CD14-positive monocyte (primary cell): ENCODE data around the gene DSCAML1. TPM values are rescaled to one million over a fixed set of nuclear protein-coding genes. Genes with fewer than 3 reads are reported as not detected.

ENCODE experiments used
- DNase-seq, 3 donors: peaks; one replicate each; pipeline ENCODE4 v3.0.0-alpha.2; 2011 to 2022
- H2AFZ ChIP-seq: 2 replicates; pipeline ENCODE4 v1.6.0; 2012; ENCODE audit warnings: mild to moderate bottlenecking, low read depth, low read length, inconsistent platforms; ENCODE audit not compliant: insufficient read depth, poor library complexity, severe bottlenecking
- H3K27ac ChIP-seq, 2 donors: 1 replicate in 1 of 2; 2 replicates in 1 of 2; pipeline ENCODE4 v1.5.1; 2012 to 2013; ENCODE audit warnings: low read length in 2 of 2, control low read depth in 1 of 2, inconsistent platforms in 1 of 2, low read depth in 1 of 2, mild to moderate bottlenecking in 1 of 2
- H3K27me3 ChIP-seq, 2 donors: one replicate each; pipeline versions ENCODE4 v1.6.0 to v1.6.1; 2011 to 2013; ENCODE audit warnings: low read length in 2 of 2; ENCODE audit not compliant: control insufficient read depth in 2 of 2, insufficient read depth in 2 of 2
- H3K36me3 ChIP-seq, 2 donors: replicated peaks in 1 of 2; 1 replicate in 1 of 2; 2 replicates in 1 of 2; pipeline versions ENCODE4 v1.5.1 to v1.6.1; 2012 to 2013; ENCODE audit warnings: low read length in 2 of 2, control low read depth in 1 of 2, inconsistent platforms in 1 of 2, mild to moderate bottlenecking in 1 of 2; ENCODE audit not compliant: insufficient read depth in 2 of 2, control insufficient read depth in 1 of 2
- H3K4me1 ChIP-seq, 2 donors: 1 replicate in 1 of 2; 2 replicates in 1 of 2; pipeline versions ENCODE4 v1.5.1 to v1.6.1; 2012 to 2013; ENCODE audit warnings: low read length in 2 of 2, control low read depth in 1 of 2, inconsistent platforms in 1 of 2, mild to moderate bottlenecking in 1 of 2, moderate library complexity in 1 of 2; ENCODE audit not compliant: insufficient read depth in 2 of 2, control insufficient read depth in 1 of 2
- H3K4me2 ChIP-seq: replicated peaks from 2 replicates; pipeline ENCODE3; 2012; ENCODE audit warnings: low read length, moderate library complexity, mild to moderate bottlenecking; ENCODE audit not compliant: poor library complexity, severe bottlenecking; ENCODE audit errors: extremely low read depth
- H3K4me3 ChIP-seq, 3 experiments: fragments of 200-600 bp in 1 of 3; sonication (generic) in 1 of 3; replicated peaks in 1 of 3; 1 replicate in 2 of 3; 2 replicates in 1 of 3; pipeline ENCODE4 v1.5.1; 2011 to 2013; ENCODE audit warnings: low read length in 3 of 3, mild to moderate bottlenecking in 3 of 3, control low read depth in 2 of 3, low read depth in 2 of 3, inconsistent platforms in 1 of 3, moderate library complexity in 1 of 3
- H3K79me2 ChIP-seq: 2 replicates; pipeline ENCODE4 v1.6.0; 2012; ENCODE audit warnings: mild to moderate bottlenecking, control low read depth, inconsistent platforms, low read length, moderate library complexity; ENCODE audit not compliant: insufficient read depth
- H3K9ac ChIP-seq: 2 replicates; pipeline ENCODE4 v1.6.0; 2017; ENCODE audit warnings: low read length, mild to moderate bottlenecking; ENCODE audit not compliant: insufficient read depth, poor library complexity, severe bottlenecking
- H3K9me3 ChIP-seq, 2 donors: replicated peaks in 1 of 2; 1 replicate in 1 of 2; 2 replicates in 1 of 2; pipeline versions ENCODE4 v1.5.1 to v1.6.1; 2012 to 2013; ENCODE audit warnings: low read length in 2 of 2, control low read depth in 1 of 2; ENCODE audit not compliant: control insufficient read depth in 1 of 2, insufficient read depth in 1 of 2
- H4K20me1 ChIP-seq: 2 replicates; pipeline ENCODE4 v1.6.0; 2012; ENCODE audit warnings: mild to moderate bottlenecking, low read length, control low read depth, moderate library complexity; ENCODE audit not compliant: insufficient read depth
- H3K27ac Mint-ChIP-seq, 7 donors: one replicate each; pipeline ENCODE4 v1.8.0; 2020; ENCODE audit warnings: mild to moderate bottlenecking in 7 of 7, mixed read lengths in 7 of 7, moderate library complexity in 6 of 7, inconsistent platforms in 2 of 7
- H3K27me3 Mint-ChIP-seq, 3 donors: one replicate each; pipeline ENCODE4 v1.8.0; 2021 to 2022; ENCODE audit warnings: low read depth in 3 of 3, mild to moderate bottlenecking in 3 of 3, mixed read lengths in 3 of 3, moderate library complexity in 3 of 3, inconsistent platforms in 1 of 3
- H3K36me3 Mint-ChIP-seq, 2 donors: one replicate each; pipeline ENCODE4 v1.8.0; 2020; ENCODE audit warnings: mixed read lengths in 2 of 2, inconsistent platforms in 1 of 2, mild to moderate bottlenecking in 1 of 2
- H3K4me1 Mint-ChIP-seq: one replicate; pipeline ENCODE4 v1.8.0; 2020; ENCODE audit warnings: mild to moderate bottlenecking, mixed read lengths
- H3K4me3 Mint-ChIP-seq, 2 donors: one replicate each; pipeline ENCODE4 v1.8.0; 2020; ENCODE audit warnings: mild to moderate bottlenecking in 2 of 2, mixed read lengths in 2 of 2, moderate library complexity in 1 of 2
- H3K9me3 Mint-ChIP-seq, 7 donors: one replicate each; pipeline ENCODE4 v1.8.0; 2020 to 2022; ENCODE audit warnings: mixed read lengths in 7 of 7, mild to moderate bottlenecking in 6 of 7, moderate library complexity in 6 of 7, inconsistent platforms in 2 of 7
- WGBS: methylation state at CpG from one replicate; pipeline ENCODE4 v1.1.5; 2013; ENCODE audit warnings: missing lambda C conversion rate; ENCODE audit not compliant: insufficient coverage; 5-methylcytosine and 5-hydroxymethylcytosine counted together
- intact Hi-C, 2 donors: fragments of 100-400 bp; cut with micrococcal nuclease; formaldehyde crosslinking; loops; one replicate each; pipeline versions ENCODE4 v1.15.0 to v1.15.1; 2023
- polyA plus RNA-seq, 3 donors: library from polyadenylated mRNA; depleted of rRNA in 1 of 3; unstranded in 2 of 3; stranded (reverse) in 1 of 3; fragments of 300-500 nt in 2 of 3; fragments of >200 nt in 1 of 3; fragmentation: Illumina TruSeq in 2 of 3; gene quantifications; 1 replicate in 2 of 3; 2 replicates in 1 of 3; pipeline ENCODE4 v1.2.3, GENCODE V29; 2012 to 2021
- TF ChIP-seq, protein P1 (sequence below): fragments of 200-600 bp; IDR thresholded peaks from one replicate; pipeline ENCODE4 v1.8.0; 2022; ENCODE audit warnings: antibody characterized with exemption, mild to moderate bottlenecking

The DSCAML1 gene
- polyA plus RNA-seq, 3 donors = not detected

GRCh38 chr11:117750357-117750756 lies 46.7 kb downstream of the DSCAML1 start:
- DNase-seq = no peak
- no peak overlapping the region for H3K4me2 ChIP-seq
- Mint-ChIP-seq H3K27me3 (peaks cover 4 to 6% (median 4%) of the 10 kb centered on the region in 3 donors), H3K36me3 (no peaks in the 10 kb centered on the region), H3K9me3 (peaks cover 0 to 1% (median 0%) of the 10 kb centered on the region in 7 donors), H3K4me3 (no peak overlapping the region), H3K27ac (no peak overlapping the region), H3K4me1 (no peaks in the 10 kb centered on the region)
- H3K27ac ChIP-seq = no peak overlapping the region
- no peak overlapping the region for H2AFZ ChIP-seq
- WGBS = 98% methylated on average over 5 of the region's 5 CpGs
- no peaks in the 10 kb centered on the region for H3K4me1 ChIP-seq
- H3K4me3 ChIP-seq = no peak overlapping the region
- TF ChIP-seq, protein P1, sequence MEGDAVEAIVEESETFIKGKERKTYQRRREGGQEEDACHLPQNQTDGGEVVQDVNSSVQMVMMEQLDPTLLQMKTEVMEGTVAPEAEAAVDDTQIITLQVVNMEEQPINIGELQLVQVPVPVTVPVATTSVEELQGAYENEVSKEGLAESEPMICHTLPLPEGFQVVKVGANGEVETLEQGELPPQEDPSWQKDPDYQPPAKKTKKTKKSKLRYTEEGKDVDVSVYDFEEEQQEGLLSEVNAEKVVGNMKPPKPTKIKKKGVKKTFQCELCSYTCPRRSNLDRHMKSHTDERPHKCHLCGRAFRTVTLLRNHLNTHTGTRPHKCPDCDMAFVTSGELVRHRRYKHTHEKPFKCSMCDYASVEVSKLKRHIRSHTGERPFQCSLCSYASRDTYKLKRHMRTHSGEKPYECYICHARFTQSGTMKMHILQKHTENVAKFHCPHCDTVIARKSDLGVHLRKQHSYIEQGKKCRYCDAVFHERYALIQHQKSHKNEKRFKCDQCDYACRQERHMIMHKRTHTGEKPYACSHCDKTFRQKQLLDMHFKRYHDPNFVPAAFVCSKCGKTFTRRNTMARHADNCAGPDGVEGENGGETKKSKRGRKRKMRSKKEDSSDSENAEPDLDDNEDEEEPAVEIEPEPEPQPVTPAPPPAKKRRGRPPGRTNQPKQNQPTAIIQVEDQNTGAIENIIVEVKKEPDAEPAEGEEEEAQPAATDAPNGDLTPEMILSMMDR = no peak
- no peaks in the 10 kb centered on the region for H3K36me3 ChIP-seq
- H3K27me3 ChIP-seq = no peaks in the 10 kb centered on the region
- H3K79me2 ChIP-seq = no peaks in the 10 kb centered on the region
- intact Hi-C loops = no loop called here
- no peaks in the 10 kb centered on the region for H3K9me3 ChIP-seq
- no peak overlapping the region for H3K9ac ChIP-seq
- no peaks in the 10 kb centered on the region for H4K20me1 ChIP-seq

DNA sequence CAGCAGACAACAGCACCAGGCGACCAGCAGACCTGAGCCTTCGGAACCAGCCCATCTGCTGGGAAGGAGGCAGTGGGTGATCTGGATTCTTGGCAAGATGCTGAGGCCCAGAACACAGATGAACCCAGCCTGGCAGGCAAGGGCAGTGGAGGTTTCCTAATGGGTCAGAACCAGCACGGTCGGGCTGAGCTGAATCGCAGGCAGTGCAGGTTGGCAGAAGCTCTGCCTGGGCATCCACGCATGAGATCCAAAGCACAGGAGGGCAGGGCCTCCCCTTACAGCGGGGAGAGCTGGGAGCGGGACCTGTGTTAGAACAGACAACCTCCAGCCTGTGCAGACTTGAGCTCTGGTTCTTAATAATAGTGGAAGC lies 47.5 kb downstream of the DSCAML1 start:
- H3K4me1 ChIP-seq = peaks cover 0 to 3% of the 10 kb centered on the region in 2 donors
- no peak overlapping the region for H2AFZ ChIP-seq
- H3K4me1 Mint-ChIP-seq = peaks cover 5% of the 10 kb centered on the region
- TF ChIP-seq, protein P1 = no peak
- 96% methylated on average over 7 of the region's 8 CpGs for WGBS
- H3K4me2 ChIP-seq = no peak overlapping the region
- peaks cover 1 to 7% (median 4%) of the 10 kb centered on the region in 3 donors for H3K27me3 Mint-ChIP-seq
- no peak overlapping the region for H3K9ac ChIP-seq
- no peak overlapping the region for H3K4me3 Mint-ChIP-seq
- H3K36me3 Mint-ChIP-seq = no peaks in the 10 kb centered on the region
- no peaks in the 10 kb centered on the region for H4K20me1 ChIP-seq
- H3K27ac ChIP-seq = no peak overlapping the region
- no peaks in the 10 kb centered on the region for H3K79me2 ChIP-seq
- H3K27me3 ChIP-seq = no peaks in the 10 kb centered on the region
- peaks cover 0 to 1% (median 0%) of the 10 kb centered on the region in 7 donors for H3K9me3 Mint-ChIP-seq
- DNase-seq = no peak
- no peaks in the 10 kb centered on the region for H3K9me3 ChIP-seq
- H3K27ac Mint-ChIP-seq = no peak overlapping the region
- H3K4me3 ChIP-seq = no peak overlapping the region
- H3K36me3 ChIP-seq = no peaks in the 10 kb centered on the region
- intact Hi-C loops = no loop called here
